Fibroblast of villous mesenchyme (primary cell): ENCODE results near the gene NCOA1. TPM values are rescaled to one million over a fixed set of nuclear protein-coding genes. Genes with fewer than 3 reads are reported as not detected.

Experiments used
- DNase-seq: peaks from one replicate; pipeline ENCODE4 v3.0.0-alpha.2; 2010; ENCODE audit warnings: low read depth
- H3K4me3 ChIP-seq: 2 replicates; pipeline ENCODE4 v1.5.1; 2011; ENCODE audit warnings: low read depth, mild to moderate bottlenecking, low read length
- CTCF ChIP-seq: IDR thresholded peaks from 2 replicates; pipeline ENCODE4 v1.5.1; 2012; ENCODE audit warnings: low read depth, mild to moderate bottlenecking, low read length; ENCODE audit not compliant: insufficient read depth
- total RNA-seq: library from RNA; depleted of rRNA; stranded (reverse); fragments of >200 nt; gene quantifications from 2 replicates; pipeline ENCODE4 v1.2.3, GENCODE V29; 2012

The NCOA1 gene
- total RNA-seq, 1 donor: 19.0 TPM

GRCh38 chr2:24454294-24454693 is 36.8 kb upstream of the NCOA1 start:
- TF ChIP-seq CTCF: no peak
- H3K4me3 ChIP-seq: peak overlapping the region; percentile 31
- peak; percentile 47 for DNase-seq

- DNase-seq: peak; percentile 60
- H3K4me3 ChIP-seq: no peak overlapping the region
- no peak for TF ChIP-seq CTCF
These were observed 34.2 kb upstream of the NCOA1 start for GRCh38 chr2:24456599-24457556.

- TF ChIP-seq CTCF: no peak
- H3K4me3 ChIP-seq: no peak overlapping the region
- no peak for DNase-seq
These were observed 33.2 kb upstream of the NCOA1 start for GRCh38 chr2:24457696-24458386.

- no peak for TF ChIP-seq CTCF
- no peak overlapping the region for H3K4me3 ChIP-seq
- DNase-seq: no peak
These were observed 31.6 kb upstream of the NCOA1 start for GRCh38 chr2:24459224-24460161.

GRCh38 chr2:24461685-24462084 is 29.4 kb upstream of the NCOA1 start:
- TF ChIP-seq CTCF: no peak
- no peak for DNase-seq
- H3K4me3 ChIP-seq: no peak overlapping the region

GRCh38 chr2:24463271-24463670 is 27.8 kb upstream of the NCOA1 start:
- TF ChIP-seq CTCF: no peak
- no peak overlapping the region for H3K4me3 ChIP-seq
- no peak for DNase-seq
